GM10266 (cell line): Measurements from ENCODE around the gene GNAO1.

Experiments
- DNase-seq: peaks from one replicate; pipeline ENCODE4 v3.0.0; 2012; ENCODE audit errors: extremely low spot score
- TF ChIP-seq, protein P1 (sequence below): IDR thresholded peaks from 2 replicates; pipeline ENCODE4 v1.5.1; 2012; ENCODE audit warnings: mild to moderate bottlenecking, low read depth; ENCODE audit not compliant: control insufficient read depth, insufficient read depth; ENCODE audit errors: missing control alignments

GNAO1 gene

DNA sequence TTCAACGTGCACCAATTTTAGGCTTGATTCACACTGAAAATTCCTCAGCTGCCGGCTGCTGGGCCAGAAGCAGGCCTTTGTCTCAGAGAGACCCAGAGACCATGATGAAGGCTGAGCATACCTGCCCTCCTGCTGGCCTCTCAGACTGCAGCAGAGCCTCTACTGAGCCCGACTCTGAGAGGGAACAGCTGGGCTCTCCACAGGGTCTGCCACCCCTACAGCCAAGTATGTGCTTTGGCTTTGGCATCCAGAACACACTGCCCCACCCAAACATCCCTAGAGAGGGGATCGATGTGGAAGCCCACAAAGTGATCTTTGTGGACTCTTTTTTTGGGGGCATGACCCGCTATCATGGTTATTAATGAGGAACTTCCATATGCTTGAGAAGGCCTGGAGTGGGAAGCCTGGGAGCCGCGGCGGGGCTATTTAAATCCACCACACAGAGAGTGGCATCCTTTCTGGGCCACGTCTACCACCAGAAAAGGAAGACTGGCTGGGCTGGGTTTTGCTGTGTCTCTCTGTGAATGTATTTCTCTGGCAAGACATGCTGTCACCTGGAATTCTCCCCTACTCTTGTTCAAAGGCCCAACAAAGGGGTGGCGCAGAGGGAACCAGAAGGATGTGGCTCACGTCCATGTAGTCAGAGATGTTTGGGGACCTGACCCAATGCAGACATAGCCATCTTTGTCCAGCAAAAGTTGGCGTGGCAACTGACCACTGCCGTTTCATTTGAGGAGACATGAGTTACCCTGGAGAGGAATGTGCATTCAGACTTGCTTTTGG, 69.3 kb downstream of the GNAO1 start:
- no peak for DNase-seq
- TF ChIP-seq, protein P1, sequence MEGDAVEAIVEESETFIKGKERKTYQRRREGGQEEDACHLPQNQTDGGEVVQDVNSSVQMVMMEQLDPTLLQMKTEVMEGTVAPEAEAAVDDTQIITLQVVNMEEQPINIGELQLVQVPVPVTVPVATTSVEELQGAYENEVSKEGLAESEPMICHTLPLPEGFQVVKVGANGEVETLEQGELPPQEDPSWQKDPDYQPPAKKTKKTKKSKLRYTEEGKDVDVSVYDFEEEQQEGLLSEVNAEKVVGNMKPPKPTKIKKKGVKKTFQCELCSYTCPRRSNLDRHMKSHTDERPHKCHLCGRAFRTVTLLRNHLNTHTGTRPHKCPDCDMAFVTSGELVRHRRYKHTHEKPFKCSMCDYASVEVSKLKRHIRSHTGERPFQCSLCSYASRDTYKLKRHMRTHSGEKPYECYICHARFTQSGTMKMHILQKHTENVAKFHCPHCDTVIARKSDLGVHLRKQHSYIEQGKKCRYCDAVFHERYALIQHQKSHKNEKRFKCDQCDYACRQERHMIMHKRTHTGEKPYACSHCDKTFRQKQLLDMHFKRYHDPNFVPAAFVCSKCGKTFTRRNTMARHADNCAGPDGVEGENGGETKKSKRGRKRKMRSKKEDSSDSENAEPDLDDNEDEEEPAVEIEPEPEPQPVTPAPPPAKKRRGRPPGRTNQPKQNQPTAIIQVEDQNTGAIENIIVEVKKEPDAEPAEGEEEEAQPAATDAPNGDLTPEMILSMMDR, result no peak

- TF ChIP-seq, protein P1, result no peak
- no peak for DNase-seq
Observed at GRCh38 chr16:56261656-56262055, 70.4 kb downstream of the GNAO1 start.

DNA sequence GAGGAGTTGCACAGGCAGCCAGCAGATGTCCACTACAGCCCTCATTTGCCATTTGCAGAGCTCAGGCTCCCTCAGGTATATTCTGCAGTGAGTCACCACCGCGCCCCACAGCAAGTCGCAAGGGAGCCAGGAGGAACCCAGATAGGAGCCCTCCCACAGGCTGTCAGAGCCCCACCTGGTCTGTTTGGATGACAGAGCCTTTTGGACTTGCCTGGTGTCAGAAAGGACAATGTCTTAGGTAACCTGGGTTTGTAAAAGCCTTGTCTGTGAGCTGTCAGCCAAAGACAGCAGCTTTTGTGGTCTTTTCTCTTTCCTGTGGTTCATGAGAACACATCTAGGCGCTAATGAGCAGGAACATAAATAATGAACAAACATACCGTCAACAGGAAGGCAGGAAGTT, 70.9 kb downstream of the GNAO1 start:
- no peak for DNase-seq
- TF ChIP-seq, protein P1, result no peak

DNA sequence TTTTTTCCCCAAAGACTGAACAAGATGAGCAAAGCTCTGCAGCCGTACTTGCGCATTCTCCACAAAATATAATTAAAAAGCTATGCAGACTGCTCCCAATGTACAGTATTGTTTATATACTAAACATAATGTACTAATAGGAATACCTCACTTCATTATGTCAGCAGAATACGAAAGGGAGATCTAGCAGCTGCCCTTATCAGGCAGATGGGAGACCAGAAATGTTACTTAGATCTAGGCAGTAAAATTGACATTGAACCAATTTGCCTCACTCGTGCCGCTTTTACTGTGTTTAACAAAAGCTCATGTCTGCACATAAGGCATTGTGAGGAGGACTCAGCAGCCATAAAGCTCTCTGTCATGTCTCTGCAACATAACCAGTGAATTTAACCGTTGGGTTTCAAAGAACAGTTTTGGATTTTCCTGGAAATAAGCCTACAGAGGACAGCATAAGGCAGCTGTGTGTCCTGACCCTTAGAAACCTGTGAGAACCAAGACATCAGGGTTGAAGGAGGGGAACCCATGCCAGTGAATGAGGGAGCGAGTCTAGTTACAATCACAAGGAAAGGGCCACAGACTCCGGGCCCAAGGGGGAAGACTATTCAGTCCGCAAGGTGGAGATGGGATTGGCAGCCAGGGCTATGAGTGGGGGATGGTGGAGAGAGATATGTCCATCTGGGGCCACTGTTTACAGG, 71.4 kb downstream of the GNAO1 start:
- TF ChIP-seq, protein P1, result no peak
- DNase-seq, result no peak

GRCh38 chr16:56263711-56264608, 72.7 kb downstream of the GNAO1 start:
- DNase-seq, result no peak

DNA sequence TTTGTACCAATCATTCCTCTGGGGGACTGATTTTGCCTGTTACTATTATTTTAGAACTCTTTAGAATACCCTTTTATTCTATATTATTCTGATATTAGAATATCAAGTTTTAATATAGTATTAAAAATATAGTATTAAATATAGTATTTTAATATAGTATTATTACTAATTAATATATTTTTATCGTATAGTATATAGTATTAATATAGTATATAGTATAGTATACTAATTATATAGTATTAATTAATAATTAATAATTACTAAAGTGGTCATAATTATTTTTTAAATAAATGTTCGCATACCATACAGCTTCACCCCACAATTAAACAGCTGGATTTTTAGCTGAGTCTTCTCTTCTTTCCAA, 73.3 kb downstream of the GNAO1 start:
- DNase-seq, result no peak
- TF ChIP-seq, protein P1, result no peak

More at GRCh38 chr16:56263711-56264608, 72.7 kb downstream of the GNAO1 start:
- TF ChIP-seq, protein P1, result no peak
